Upper lobe of left lung (tissue), 6 donors: ENCODE results near the gene EVL. TPM values are rescaled to one million over a fixed set of nuclear protein-coding genes. Genes with fewer than 3 reads are reported as not detected.

Experiments used
- ATAC-seq, 2 donors: fragments of 200-7000 bp; cut with Tn5 transposase; one replicate each; pipeline ENCODE4 v1.9.1; 2022; ENCODE audit warnings: mild to moderate bottlenecking in 2 of 2, moderate library complexity in 2 of 2; ENCODE audit not compliant: low FRiP score in 2 of 2
- DNase-seq, 2 donors: peaks; one replicate each; pipeline ENCODE4 v3.0.0-alpha.2; 2019 to 2020
- H3K27ac ChIP-seq, 4 donors: fragments of 200-600 bp; sonication (generic); one replicate each; pipeline ENCODE4 v1.5.1; 2016 to 2019
- H3K27me3 ChIP-seq, 4 donors: fragments of 200-600 bp; sonication (generic); one replicate each; pipeline ENCODE4 v1.5.1; 2017 to 2019
- H3K36me3 ChIP-seq, 4 donors: fragments of 200-600 bp; sonication (generic); one replicate each; pipeline ENCODE4 v1.5.1; 2016 to 2019
- H3K4me1 ChIP-seq, 4 donors: fragments of 200-600 bp; sonication (generic); one replicate each; pipeline ENCODE4 v1.5.1; 2018 to 2019
- H3K4me3 ChIP-seq, 4 donors: fragments of 200-600 bp; sonication (generic); one replicate each; pipeline ENCODE4 v1.5.1; 2017 to 2019; ENCODE audit warnings: mild to moderate bottlenecking in 2 of 4, moderate library complexity in 1 of 4
- H3K9me3 ChIP-seq, 4 donors: fragments of 200-600 bp; sonication (generic); one replicate each; pipeline ENCODE4 v1.5.1; 2018 to 2019
- EP300 ChIP-seq, 4 donors: sonication (generic); formaldehyde crosslinking; IDR thresholded peaks; one replicate each; pipeline ENCODE4 v1.5.1; 2017; ENCODE audit warnings: antibody characterized with exemption in 4 of 4, control low read depth in 2 of 4
- POLR2A ChIP-seq, 4 donors: fragments of 450-650 bp; IDR thresholded peaks; one replicate each; pipeline ENCODE4 v1.5.1; 2016 to 2017; ENCODE audit warnings: antibody characterized with exemption in 4 of 4, mild to moderate bottlenecking in 2 of 4
- POLR2AphosphoS5 ChIP-seq, 2 donors: sonication (generic); formaldehyde crosslinking; IDR thresholded peaks; one replicate each; pipeline ENCODE4 v1.5.1; 2017; ENCODE audit warnings: antibody characterized with exemption in 2 of 2
- WGBS, 2 donors: methylation state at CpG; one replicate each; pipeline ENCODE4 v1.1.5; 2017 to 2018; 5-methylcytosine and 5-hydroxymethylcytosine counted together
- total RNA-seq, 6 donors: library from RNA; depleted of rRNA in 4 of 6; stranded (reverse); fragments of >200 nt in 4 of 6; gene quantifications; one replicate each; pipeline versions ENCODE4 v1.1.0 to v1.2.1, GENCODE V29; 2016 to 2021
- TF ChIP-seq, protein P1 (sequence below), 6 experiments: fragments of 450-650 bp in 4 of 6; fragments of 200-600 bp in 2 of 6; sonication (generic) in 2 of 6; IDR thresholded peaks; one replicate each; pipeline ENCODE4 v1.5.1; 2016 to 2019; ENCODE audit warnings: antibody characterized with exemption in 6 of 6
- donor health status: DM: no; HTN: no; CAD: no; lungs with moderate emphysema.
- donor health status: DM: no; HTN: yes; CAD: no; lungs with severe emphysema.

EVL gene
- total RNA-seq, 6 donors from 2014 or later: 69.6 to 222 (median 140) TPM

- no peaks in the 10 kb centered on the region for H3K9me3 ChIP-seq
- DNase-seq: no peak
- no peak overlapping the region for H3K27ac ChIP-seq
- 92 to 96% methylated on average over 6 to 9 of the region's 9 CpGs for WGBS, 2 donors
- no peak for ATAC-seq
- H3K4me1 ChIP-seq: peaks cover 0 to 26% (median 6%) of the 10 kb centered on the region in 4 donors
- H3K4me3 ChIP-seq: no peak overlapping the region
- H3K36me3 ChIP-seq: peaks cover 0 to 59% (median 32%) of the 10 kb centered on the region in 4 donors
- H3K27me3 ChIP-seq: no peaks in the 10 kb centered on the region
- TF ChIP-seq, protein P1, sequence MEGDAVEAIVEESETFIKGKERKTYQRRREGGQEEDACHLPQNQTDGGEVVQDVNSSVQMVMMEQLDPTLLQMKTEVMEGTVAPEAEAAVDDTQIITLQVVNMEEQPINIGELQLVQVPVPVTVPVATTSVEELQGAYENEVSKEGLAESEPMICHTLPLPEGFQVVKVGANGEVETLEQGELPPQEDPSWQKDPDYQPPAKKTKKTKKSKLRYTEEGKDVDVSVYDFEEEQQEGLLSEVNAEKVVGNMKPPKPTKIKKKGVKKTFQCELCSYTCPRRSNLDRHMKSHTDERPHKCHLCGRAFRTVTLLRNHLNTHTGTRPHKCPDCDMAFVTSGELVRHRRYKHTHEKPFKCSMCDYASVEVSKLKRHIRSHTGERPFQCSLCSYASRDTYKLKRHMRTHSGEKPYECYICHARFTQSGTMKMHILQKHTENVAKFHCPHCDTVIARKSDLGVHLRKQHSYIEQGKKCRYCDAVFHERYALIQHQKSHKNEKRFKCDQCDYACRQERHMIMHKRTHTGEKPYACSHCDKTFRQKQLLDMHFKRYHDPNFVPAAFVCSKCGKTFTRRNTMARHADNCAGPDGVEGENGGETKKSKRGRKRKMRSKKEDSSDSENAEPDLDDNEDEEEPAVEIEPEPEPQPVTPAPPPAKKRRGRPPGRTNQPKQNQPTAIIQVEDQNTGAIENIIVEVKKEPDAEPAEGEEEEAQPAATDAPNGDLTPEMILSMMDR (IDR thresholded peaks at IDR 0.05): no peak
- TF ChIP-seq POLR2AphosphoS5 (IDR thresholded peaks at IDR 0.05): no peak
Observed at GRCh38 chr14:100135073-100135472, 69.9 kb downstream of the EVL start.

DNA sequence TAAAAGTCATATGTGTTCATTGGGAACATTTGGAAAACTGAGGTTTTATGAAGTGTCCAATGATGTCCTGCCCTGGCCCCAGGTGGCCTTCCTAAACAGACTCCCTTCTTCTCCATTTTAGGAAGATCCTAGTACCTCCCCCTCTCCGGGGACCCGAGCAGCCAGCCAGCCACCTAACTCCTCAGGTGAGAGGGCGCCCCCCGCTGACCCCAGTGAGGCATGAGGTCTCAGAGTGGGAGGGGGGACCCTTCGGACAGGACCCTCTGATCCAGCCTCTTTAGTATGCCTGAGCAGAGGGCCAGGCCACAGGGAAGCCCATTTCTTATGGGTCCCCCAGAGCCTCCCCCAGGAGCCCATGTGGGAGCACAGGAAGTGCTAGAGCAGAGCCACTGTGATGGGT, 70.6 kb downstream of the EVL start:
- Histone ChIP-seq H3K4me1 (peaks cover 6 to 27% (median 11%) of the 10 kb centered on the region in 4 donors), H3K36me3 (peaks cover 0 to 52% (median 28%) of the 10 kb centered on the region in 4 donors), H3K27ac (no peak overlapping the region), H3K4me3 (no peak overlapping the region), H3K27me3 (no peaks in the 10 kb centered on the region), H3K9me3 (no peaks in the 10 kb centered on the region)
- DNase-seq: no peak
- TF ChIP-seq, protein P1 (IDR thresholded peaks at IDR 0.05): no peak
- no peak for TF ChIP-seq EP300 (IDR thresholded peaks at IDR 0.05)
- no peak for TF ChIP-seq POLR2AphosphoS5 (IDR thresholded peaks at IDR 0.05)
- no peak for TF ChIP-seq POLR2A (IDR thresholded peaks at IDR 0.05)
- no peak for ATAC-seq
- 88 to 90% methylated on average over 2 to 5 of the region's 5 CpGs for WGBS, 2 donors

DNA sequence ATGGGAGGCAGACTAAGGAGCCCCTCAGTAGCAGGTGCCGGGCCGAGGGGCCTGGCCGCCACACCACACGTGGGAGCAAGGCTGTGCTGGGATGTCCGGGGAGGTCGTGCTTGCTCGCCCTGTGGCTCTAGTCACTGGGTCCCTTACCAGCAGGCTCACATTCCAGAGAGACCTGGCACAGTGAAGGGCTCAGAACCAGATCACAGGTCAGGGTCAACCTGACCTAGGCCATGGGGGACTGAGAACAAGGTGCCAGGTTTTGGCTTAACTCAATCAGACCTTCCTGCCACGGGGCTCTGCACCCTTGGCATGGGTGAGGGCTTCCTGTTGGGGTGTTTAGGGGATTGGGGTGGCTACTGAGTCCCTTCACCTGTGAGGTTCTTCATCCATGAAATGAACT, 72.0 kb downstream of the EVL start:
- Histone ChIP-seq H3K9me3 (no peaks in the 10 kb centered on the region), H3K27me3 (no peaks in the 10 kb centered on the region), H3K4me3 (no peak overlapping the region), H3K27ac (no peak overlapping the region), H3K36me3 (peaks cover 0 to 43% (median 21%) of the 10 kb centered on the region in 4 donors), H3K4me1 (peaks cover 11 to 31% (median 23%) of the 10 kb centered on the region in 4 donors)
- ATAC-seq (no peak), DNase-seq (no peak)
- 91 to 100% methylated on average over 7 to 8 of the region's 8 CpGs for WGBS, 2 donors
- TF ChIP-seq, protein P1 (IDR thresholded peaks at IDR 0.05): no peak
- TF ChIP-seq EP300 (IDR thresholded peaks at IDR 0.05) (no peak), POLR2AphosphoS5 (IDR thresholded peaks at IDR 0.05) (no peak), POLR2A (IDR thresholded peaks at IDR 0.05) (no peak)

DNA sequence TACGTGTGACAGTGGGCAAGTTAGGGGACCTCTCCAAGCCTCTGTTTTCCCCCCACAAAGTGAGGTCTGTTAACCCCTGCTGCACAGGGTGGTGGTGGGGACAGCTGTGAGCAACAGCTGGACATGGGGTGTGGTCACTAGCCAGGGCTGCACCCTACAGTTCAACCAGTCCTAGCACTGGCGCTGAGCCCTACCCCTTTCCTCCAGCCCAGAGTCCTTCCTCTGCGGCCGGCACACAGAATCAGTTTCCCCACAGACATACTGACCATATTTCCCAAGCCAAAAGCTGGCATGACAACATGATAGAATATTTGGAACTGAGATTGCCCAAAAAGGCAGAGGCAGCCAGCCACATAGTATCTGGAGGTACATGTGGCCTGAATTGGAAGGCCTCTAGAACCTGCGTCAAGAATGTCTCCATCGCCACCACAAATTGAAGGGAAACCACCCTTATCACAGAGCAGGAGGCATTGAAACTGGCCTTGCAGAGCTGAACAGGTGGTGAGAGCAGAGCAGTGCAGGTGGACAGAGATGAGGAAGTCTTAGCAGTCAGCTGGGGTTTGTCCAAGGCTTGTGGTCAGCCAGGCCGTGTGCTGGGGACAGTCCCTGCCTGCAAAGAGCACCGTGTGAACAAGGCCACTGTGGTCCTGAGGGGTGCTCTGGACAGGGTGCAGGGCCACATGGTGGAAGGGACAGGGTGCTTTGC, 73.0 kb downstream of the EVL start:
- H3K27ac ChIP-seq: no peak overlapping the region
- no peak for DNase-seq
- H3K4me1 ChIP-seq: peaks cover 20 to 38% (median 31%) of the 10 kb centered on the region in 4 donors
- 79 to 98% methylated on average over 6 to 8 of the region's 8 CpGs for WGBS, 2 donors
- no peak overlapping the region for H3K4me3 ChIP-seq
- peak in 1 of 2 donors; percentile 2 for ATAC-seq
- H3K36me3 ChIP-seq: peaks cover 0 to 34% (median 12%) of the 10 kb centered on the region in 4 donors
- no peak for TF ChIP-seq POLR2AphosphoS5 (IDR thresholded peaks at IDR 0.05)
- TF ChIP-seq, protein P1 (IDR thresholded peaks at IDR 0.05): peak in 1 of 6 experiments; percentile 13
- no peaks in the 10 kb centered on the region for H3K27me3 ChIP-seq
- no peaks in the 10 kb centered on the region for H3K9me3 ChIP-seq

DNA sequence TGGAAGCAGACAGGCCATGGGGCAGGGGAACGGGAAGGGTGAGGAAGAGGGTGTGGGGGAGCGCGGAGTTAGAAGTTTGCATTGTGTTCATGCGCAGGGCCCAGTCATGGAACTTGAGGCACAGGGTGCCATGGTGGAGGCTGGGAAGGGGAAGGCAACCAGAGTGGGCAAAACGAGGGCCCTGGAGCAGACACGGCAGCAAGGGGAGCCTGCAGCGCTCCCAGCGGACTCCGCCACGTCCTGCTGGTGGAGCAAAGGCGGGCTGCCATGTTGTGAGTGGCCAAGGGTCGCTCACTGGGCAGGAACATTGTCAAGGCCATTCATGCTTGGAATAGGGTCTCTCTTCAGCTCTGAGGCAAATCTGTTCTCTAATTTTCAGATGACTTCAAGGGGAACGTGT, 73.7 kb downstream of the EVL start:
- peaks cover 0 to 27% (median 15%) of the 10 kb centered on the region in 4 donors for H3K36me3 ChIP-seq

More for the DNA sequence above, 73.7 kb downstream of the EVL start:
- peak in 1 of 2 donors; percentile 55 for DNase-seq
- Histone ChIP-seq H3K27me3 (no peaks in the 10 kb centered on the region), H3K4me3 (no peak overlapping the region), H3K4me1 (peaks cover 23 to 40% (median 38%) of the 10 kb centered on the region in 4 donors), H3K9me3 (no peaks in the 10 kb centered on the region), H3K27ac (peak overlapping the region in 1 of 4 donors; percentile 83)
- ATAC-seq: no peak
- 94 to 95% methylated on average over 12 to 13 of the region's 13 CpGs for WGBS, 2 donors
- TF ChIP-seq, protein P1 (IDR thresholded peaks at IDR 0.05): no peak
- TF ChIP-seq POLR2AphosphoS5 (IDR thresholded peaks at IDR 0.05): no peak
- TF ChIP-seq EP300 (IDR thresholded peaks at IDR 0.05): no peak
- no peak for TF ChIP-seq POLR2A (IDR thresholded peaks at IDR 0.05)
